T-helper 22 cell (primary cell): ENCODE data around the gene LRP11.
A peak's percentile ranks its signal among the peaks of the same experiment; 100 is the strongest.
"Not testable (repeated sequence)": the region's sequence is repeated elsewhere in the genome, so short reads cannot be mapped to it uniquely, and the experiment has no call there.

Source experiments
- DNase-seq: peaks from one replicate; pipeline ENCODE4 v3.0.0-alpha.2; 2020; ENCODE audit warnings: low read depth

Gene LRP11

GRCh38 chr6:149869275-149869892, 5.2 kb upstream of the LRP11 start:
- no peak for DNase-seq

GRCh38 chr6:149867876-149868640, 3.9 kb upstream of the LRP11 start:
- no peak for DNase-seq

GRCh38 chr6:149864578-149865535, 698 bp upstream of the LRP11 start:
- DNase-seq, result no peak

DNA sequence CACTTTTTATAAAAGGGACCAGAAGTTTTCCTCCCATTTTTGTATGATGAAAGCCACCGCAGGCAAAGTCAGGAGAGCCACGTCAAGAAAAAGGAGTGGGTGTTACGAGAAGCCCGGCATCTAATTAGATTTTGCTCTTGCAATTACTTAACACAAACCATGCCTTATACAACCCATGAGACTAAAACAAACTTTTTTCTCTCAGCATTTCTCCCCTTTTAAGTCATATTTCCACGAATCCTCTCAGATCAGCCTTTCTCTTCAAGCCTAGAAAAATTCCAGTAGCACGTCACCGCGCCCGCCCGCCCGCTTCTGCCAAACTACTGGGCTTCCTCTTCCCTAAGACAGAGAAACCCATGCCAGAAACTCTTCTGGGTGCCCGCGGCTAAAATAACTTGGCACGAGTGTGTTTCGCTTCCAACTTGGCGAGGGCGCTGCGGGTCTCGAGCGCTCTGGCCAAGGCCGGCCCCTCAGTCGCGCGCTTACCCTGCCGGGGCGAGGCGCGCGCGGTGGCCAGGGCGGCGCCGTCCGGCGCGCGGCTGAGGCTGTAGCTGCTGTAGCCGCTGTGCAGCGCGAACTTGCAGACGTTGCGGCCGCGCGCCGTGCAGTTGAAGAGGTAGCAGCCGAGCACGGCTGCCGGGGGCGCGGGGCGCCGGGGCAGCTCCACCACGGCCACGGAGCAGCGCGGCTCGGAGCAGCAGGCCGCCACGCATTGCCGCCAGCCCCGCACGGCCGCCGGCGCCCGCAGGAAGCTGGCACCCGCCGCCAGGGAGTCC, 1.0 kb downstream of the LRP11 start:
- DNase-seq, result peak; percentile 2

DNA sequence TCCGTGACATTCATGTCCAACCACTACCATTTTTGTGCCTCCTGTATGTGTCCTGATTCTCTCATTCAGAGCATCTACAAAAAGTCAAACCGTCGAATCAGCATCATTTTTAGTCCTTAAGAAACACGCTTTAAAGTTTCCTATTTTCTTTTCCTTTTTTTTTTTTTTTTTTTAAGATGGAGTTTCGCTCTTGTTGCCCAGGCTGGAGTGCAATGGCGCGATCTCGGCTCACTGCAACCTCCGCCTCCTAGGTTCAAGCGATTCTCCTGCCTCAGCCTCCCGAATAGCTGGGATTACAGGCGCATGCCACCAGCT, 1.8 kb downstream of the LRP11 start:
- DNase-seq, result not testable (repeated sequence)

GRCh38 chr6:149861603-149862423, 2.3 kb downstream of the LRP11 start:
- no peak for DNase-seq

GRCh38 chr6:149860834-149861602, 3.1 kb downstream of the LRP11 start:
- DNase-seq, result no peak

GRCh38 chr6:149860513-149860833, 3.7 kb downstream of the LRP11 start:
- DNase-seq, result no peak

DNA sequence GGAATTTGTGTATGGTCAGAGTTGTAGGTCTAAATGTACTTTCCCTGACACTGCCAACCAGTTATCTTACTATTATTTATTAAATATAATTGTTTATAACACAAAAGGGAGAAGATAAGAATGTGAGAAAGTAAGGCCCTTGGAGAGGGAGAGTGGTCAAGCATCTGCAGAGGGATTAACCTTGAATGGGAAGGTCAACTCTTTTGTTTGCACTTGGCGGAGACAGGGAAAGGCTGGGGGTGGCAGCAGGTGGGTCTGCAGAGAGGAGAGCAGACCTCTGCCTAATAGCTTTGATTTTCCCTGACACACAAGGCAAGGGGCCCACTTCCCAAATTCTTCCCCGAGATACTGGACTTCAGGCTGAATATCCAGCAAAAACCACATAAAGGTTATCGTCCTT, 4.2 kb downstream of the LRP11 start:
- DNase-seq, result no peak

GRCh38 chr6:149859368-149859767, 4.8 kb downstream of the LRP11 start:
- no peak for DNase-seq

GRCh38 chr6:149857541-149857940, 6.6 kb downstream of the LRP11 start:
- DNase-seq, result no peak

- no peak for DNase-seq
These were observed 7.7 kb downstream of the LRP11 start for GRCh38 chr6:149856256-149856994.

- no peak for DNase-seq
These were observed 8.4 kb downstream of the LRP11 start for GRCh38 chr6:149855741-149856140.

DNA sequence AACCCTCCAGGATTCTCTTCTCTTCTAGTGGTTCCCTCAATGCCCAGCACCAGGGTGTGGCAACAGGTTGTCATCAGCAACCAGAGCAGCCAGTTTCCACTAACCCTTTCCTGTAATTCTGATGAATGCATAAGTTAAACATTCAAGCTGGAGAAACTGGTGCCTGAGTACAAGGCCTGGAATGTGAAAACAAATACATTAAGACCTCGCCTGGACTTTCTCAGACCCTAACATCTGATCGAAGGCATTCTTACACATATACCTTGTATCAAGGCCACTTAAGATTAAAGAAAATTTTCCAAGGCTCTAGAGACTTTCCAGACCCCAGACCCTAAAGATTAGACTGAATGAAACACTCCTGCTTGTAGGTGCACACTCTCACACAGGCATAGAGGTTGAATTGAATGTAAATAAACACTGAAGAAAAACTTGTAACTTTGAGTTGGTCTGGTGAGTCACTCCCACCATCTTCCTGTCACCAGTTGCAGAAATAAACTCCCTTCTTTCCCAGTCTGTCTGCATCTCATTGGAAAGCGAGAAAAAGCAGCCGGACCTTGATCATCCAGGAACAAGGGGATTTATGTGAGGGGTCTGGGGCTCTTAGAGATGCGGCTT, 9.0 kb downstream of the LRP11 start:
- no peak for DNase-seq

DNA sequence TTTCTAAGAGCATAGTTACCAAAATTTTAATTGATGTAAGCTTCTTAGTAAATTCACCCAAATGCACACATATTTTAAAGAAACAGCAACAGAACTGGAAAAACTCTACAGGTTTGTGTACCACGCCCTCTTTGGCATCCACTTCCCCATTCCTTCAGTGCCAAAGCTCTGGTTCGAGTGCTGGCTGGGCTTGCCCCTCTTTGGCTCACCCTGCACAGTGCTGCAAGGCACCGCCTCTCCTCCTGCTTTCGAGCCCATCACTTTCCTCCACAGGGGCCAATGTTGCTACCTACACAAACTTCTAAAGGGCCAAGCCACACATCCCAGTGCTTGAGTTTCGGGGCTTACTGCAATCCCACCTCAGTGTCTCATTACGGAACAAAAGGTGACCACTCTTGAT, 9.6 kb downstream of the LRP11 start:
- DNase-seq, result no peak

GRCh38 chr6:149854017-149854416, 10.1 kb downstream of the LRP11 start:
- not testable (repeated sequence) for DNase-seq

- no peak for DNase-seq
These were observed 11.3 kb downstream of the LRP11 start for GRCh38 chr6:149852881-149853280.

- no peak for DNase-seq
These were observed 12.0 kb downstream of the LRP11 start for GRCh38 chr6:149852180-149852579.

DNA sequence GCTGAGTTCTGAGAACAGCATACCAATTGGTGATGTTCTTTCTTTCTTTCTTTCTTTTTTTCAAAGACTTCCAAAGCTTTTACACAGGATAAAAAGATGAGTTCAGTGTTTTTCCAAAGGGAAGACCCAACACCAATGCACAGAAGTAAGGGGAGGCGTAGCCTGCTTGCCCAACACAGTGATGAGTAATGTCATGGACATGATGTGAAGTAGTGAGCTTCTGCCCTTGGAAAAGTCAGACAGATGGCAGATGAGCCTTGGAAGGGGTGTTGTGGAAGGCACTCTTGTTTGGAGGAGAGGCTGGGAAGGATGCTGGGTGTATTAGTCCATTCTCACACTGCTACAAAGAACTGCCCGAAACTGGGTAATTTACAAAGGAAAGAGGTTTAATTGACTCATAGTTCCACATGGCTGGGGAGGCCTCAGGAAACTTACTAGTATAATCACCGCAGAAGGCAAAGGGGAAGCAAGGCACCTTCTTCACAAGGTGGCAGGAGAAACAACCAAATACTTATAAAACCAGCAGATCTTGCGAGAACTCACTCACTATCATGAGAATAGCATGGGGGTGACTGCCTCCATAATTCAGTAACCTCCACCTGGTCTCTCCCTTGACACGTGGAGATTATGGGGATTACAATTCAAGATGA, 12.6 kb downstream of the LRP11 start:
- no peak for DNase-seq
